CD4-positive, alpha-beta T cell treated with Interferon alpha-2 for 1 hour (primary cell): Measurements from ENCODE around the gene DDC.
"Not testable (repeated sequence)": the region's sequence is repeated elsewhere in the genome, so short reads cannot be mapped to it uniquely, and the experiment has no call there.

Experiments used
- DNase-seq, 2 donors: peaks; one replicate each; pipeline ENCODE4 v3.0.0-alpha.2; 2020 to 2022

DDC gene

GRCh38 chr7:50588937-50589336 is 23.7 kb upstream of the DDC start:
- no peak for DNase-seq

GRCh38 chr7:50587737-50588136 is 22.5 kb upstream of the DDC start:
- no peak for DNase-seq

GRCh38 chr7:50584793-50585408 is 19.7 kb upstream of the DDC start:
- no peak for DNase-seq

- no peak for DNase-seq
Measured at GRCh38 chr7:50584386-50584785, 19.2 kb upstream of the DDC start.

- DNase-seq: not testable (repeated sequence)
Measured at GRCh38 chr7:50583295-50583694, 18.1 kb upstream of the DDC start.

- not testable (repeated sequence) for DNase-seq
Measured at GRCh38 chr7:50582271-50582670, 17.1 kb upstream of the DDC start.

GRCh38 chr7:50580666-50581065 is 15.5 kb upstream of the DDC start:
- DNase-seq: not testable (repeated sequence)

GRCh38 chr7:50580057-50580456 is 14.9 kb upstream of the DDC start:
- DNase-seq: no peak

- not testable (repeated sequence) for DNase-seq
Measured at GRCh38 chr7:50578105-50578504, 12.9 kb upstream of the DDC start.

GRCh38 chr7:50577569-50577968 is 12.4 kb upstream of the DDC start:
- DNase-seq: no peak

- not testable (repeated sequence) for DNase-seq
Measured at GRCh38 chr7:50576388-50576787, 11.2 kb upstream of the DDC start.

GRCh38 chr7:50567715-50568261 is 2.6 kb upstream of the DDC start:
- DNase-seq: no peak

- no peak for DNase-seq
Measured at GRCh38 chr7:50565977-50566376, 772 bp upstream of the DDC start.

GRCh38 chr7:50565559-50565916 is 333 bp upstream of the DDC start:
- no peak for DNase-seq

- DNase-seq: no peak
Measured at GRCh38 chr7:50564171-50564570, 1.0 kb downstream of the DDC start.

- no peak for DNase-seq
Measured at GRCh38 chr7:50562136-50562535, 3.1 kb downstream of the DDC start.

GRCh38 chr7:50560865-50561351 is 4.3 kb downstream of the DDC start:
- DNase-seq: no peak

- DNase-seq: no peak
Measured at GRCh38 chr7:50559881-50560280, 5.3 kb downstream of the DDC start.

GRCh38 chr7:50558294-50559053 is 6.7 kb downstream of the DDC start:
- DNase-seq: no peak

- DNase-seq: no peak
Measured at GRCh38 chr7:50557099-50557498, 8.1 kb downstream of the DDC start.

- DNase-seq: no peak
Measured at GRCh38 chr7:50556247-50556991, 8.8 kb downstream of the DDC start.

GRCh38 chr7:50555594-50556140 is 9.5 kb downstream of the DDC start:
- DNase-seq: no peak
